PFSK-1 (cell line): ENCODE data around the gene COX4I1.

Experiments
- FOXP2 ChIP-seq: optimal IDR thresholded peaks from 2 replicates; pipeline ENCODE3; 2011; ENCODE audit warnings: borderline replicate concordance, control low read depth, inconsistent platforms; ENCODE audit not compliant: insufficient read depth; ENCODE audit errors: extremely low read length, extremely low read depth
- POLR2AphosphoS5 ChIP-seq: IDR thresholded peaks from 2 replicates; pipeline ENCODE4 v1.6.1; 2012; ENCODE audit warnings: low read depth, mild to moderate bottlenecking, control low read depth, low read length, moderate library complexity
- SIN3A ChIP-seq: IDR thresholded peaks from 2 replicates; pipeline ENCODE4 v1.6.1; 2012; ENCODE audit warnings: mild to moderate bottlenecking, low read length, moderate library complexity, borderline replicate concordance; ENCODE audit not compliant: insufficient read depth
- TAF1 ChIP-seq: IDR thresholded peaks from 2 replicates; pipeline ENCODE4 v1.6.1; 2012; ENCODE audit warnings: low read length, control low read depth, borderline replicate concordance; ENCODE audit not compliant: insufficient read depth
- TF ChIP-seq, protein P1 (sequence below), 2 experiments: IDR thresholded peaks; 2 replicates each; pipeline versions ENCODE4 v1.6.1 to v1.8.0; 2011 to 2012; ENCODE audit warnings: low read depth in 2 of 2, low read length in 2 of 2, control low read depth in 1 of 2, inconsistent platforms in 1 of 2, mild to moderate bottlenecking in 1 of 2, moderate library complexity in 1 of 2; ENCODE audit not compliant: insufficient read depth in 1 of 2

COX4I1 gene

DNA sequence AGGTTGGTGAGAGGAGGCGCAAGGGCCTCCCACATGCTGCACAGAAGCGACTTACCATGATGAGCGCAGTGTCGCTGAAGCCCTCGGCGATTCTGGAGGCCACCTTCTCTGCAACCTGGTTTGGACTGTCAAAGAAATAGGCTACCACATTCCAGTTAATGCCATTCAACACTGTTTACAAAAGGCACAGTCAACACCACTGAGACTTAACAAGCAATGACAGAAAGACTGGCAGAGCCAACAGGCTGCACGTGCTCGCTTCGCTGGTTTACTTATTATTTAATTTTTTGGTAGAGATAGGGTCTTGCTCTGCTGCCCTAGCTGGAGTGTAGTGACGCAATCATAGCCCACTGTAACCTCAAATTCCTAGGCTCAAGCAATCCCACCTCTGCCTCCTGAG, 18.3 kb upstream of the COX4I1 start:
- no peak for TF ChIP-seq SIN3A
- no peak for TF ChIP-seq POLR2AphosphoS5
- TF ChIP-seq FOXP2 = no peak
- TF ChIP-seq, protein P1, sequence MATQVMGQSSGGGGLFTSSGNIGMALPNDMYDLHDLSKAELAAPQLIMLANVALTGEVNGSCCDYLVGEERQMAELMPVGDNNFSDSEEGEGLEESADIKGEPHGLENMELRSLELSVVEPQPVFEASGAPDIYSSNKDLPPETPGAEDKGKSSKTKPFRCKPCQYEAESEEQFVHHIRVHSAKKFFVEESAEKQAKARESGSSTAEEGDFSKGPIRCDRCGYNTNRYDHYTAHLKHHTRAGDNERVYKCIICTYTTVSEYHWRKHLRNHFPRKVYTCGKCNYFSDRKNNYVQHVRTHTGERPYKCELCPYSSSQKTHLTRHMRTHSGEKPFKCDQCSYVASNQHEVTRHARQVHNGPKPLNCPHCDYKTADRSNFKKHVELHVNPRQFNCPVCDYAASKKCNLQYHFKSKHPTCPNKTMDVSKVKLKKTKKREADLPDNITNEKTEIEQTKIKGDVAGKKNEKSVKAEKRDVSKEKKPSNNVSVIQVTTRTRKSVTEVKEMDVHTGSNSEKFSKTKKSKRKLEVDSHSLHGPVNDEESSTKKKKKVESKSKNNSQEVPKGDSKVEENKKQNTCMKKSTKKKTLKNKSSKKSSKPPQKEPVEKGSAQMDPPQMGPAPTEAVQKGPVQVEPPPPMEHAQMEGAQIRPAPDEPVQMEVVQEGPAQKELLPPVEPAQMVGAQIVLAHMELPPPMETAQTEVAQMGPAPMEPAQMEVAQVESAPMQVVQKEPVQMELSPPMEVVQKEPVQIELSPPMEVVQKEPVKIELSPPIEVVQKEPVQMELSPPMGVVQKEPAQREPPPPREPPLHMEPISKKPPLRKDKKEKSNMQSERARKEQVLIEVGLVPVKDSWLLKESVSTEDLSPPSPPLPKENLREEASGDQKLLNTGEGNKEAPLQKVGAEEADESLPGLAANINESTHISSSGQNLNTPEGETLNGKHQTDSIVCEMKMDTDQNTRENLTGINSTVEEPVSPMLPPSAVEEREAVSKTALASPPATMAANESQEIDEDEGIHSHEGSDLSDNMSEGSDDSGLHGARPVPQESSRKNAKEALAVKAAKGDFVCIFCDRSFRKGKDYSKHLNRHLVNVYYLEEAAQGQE (IDR thresholded peaks at IDR 0.05; ENCODE audit: insufficient read depth in 1 of 2, low read depth in 2 of 2, low read length in 2 of 2) = no peak
- TF ChIP-seq TAF1 = no peak

DNA sequence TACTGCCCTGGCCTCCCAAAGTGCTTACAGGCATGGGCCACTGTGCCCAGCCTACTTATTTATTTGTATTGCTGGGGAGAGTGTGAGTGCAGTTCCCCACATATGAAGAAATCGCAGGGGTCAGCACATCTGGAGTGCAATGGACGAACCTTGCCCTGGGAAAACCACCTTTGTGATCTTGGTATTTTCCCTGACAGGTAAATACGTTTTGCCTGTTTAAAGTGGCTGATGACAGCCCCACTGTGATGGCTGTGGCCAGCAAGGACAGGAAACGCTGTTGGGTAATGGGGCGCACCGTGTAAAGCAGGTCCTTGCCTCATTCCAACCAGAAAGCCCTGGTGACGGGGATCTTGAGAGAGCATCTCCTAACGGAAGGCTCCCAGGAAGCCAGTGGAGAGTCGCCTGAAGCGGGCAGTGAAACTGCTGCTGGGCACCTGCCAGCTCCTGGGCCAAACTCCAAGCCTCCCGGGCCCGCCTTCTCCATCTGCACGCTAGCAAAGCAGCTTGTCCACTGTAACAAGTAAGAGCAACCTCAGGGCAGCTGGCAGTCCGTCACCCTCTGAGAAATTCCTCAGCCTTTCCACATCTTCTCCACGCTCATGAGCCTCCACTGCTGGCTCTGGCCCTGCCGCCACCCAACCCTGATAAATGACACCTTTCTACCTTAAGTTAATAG, 17.7 kb upstream of the COX4I1 start:
- TF ChIP-seq, protein P1 (IDR thresholded peaks at IDR 0.05; ENCODE audit: insufficient read depth in 1 of 2, low read depth in 2 of 2, low read length in 2 of 2) = no peak
- TF ChIP-seq FOXP2 = no peak
- TF ChIP-seq TAF1 = no peak
- TF ChIP-seq POLR2AphosphoS5 = no peak
- TF ChIP-seq SIN3A = no peak

DNA sequence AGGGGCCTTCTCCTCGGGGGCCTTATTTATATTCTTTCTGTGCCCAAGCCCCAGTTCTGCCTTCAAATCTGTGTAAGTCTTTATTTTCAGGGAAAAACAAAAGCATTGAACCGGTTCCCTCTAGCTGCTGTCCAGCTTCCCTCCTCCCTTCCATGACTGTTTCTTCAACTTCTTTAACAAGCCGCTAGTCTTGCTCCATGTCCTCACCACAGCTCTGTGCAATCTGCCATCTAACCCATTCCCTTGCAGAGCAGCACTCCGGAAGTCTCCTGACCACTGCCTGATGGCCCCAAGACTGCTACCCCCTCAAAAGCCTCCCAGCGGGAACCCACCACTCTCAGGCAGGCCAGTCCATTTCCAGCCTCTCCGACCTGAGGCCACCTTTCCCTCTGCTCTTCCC, 17.0 kb upstream of the COX4I1 start:
- TF ChIP-seq SIN3A (no peak), POLR2AphosphoS5 (no peak), FOXP2 (no peak), TAF1 (no peak)
- TF ChIP-seq, protein P1 (IDR thresholded peaks at IDR 0.05; ENCODE audit: insufficient read depth in 1 of 2, low read depth in 2 of 2, low read length in 2 of 2) = no peak

DNA sequence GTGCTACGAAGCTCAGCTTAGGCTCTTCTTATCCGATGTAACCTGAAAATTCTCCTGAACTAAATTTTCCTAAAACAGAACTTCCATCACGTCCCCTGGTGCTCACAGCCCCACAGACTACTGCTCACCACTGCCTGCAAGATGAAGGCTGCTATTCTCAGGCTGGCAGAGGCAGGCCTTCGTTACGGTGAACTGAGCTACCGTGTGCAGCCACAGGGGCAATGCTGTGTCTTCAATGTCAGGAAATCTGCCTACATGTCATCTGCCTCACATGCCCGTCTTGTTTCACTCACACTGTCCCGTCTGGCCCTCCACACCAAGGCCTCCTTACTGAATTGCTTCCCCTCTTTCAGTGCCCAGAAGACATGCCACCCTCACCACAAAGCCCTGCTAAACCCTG, 16.1 kb upstream of the COX4I1 start:
- TF ChIP-seq TAF1 (no peak), POLR2AphosphoS5 (no peak), SIN3A (no peak), FOXP2 (no peak)
- TF ChIP-seq, protein P1 (IDR thresholded peaks at IDR 0.05; ENCODE audit: insufficient read depth in 1 of 2, low read depth in 2 of 2, low read length in 2 of 2) = no peak

DNA sequence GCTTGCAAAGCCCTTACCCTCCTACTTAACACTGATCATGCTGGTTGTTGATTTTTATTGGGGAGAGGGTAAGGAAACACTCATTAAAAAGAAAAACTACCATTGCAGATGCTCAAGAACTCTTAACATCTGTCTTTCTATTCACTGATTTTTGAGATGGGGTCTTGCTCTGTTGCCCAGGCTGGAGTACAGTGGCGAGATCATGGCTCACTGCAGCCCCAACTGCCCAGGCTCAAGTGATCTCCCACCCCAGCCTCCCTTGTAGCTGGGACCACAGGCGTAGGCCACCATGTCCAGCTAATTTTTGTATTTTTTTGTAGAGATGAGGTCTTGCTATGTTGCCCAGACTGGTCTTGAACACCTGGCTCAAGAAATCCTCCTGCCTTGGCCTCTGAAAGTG, 14.7 kb upstream of the COX4I1 start:
- TF ChIP-seq FOXP2 (no peak), SIN3A (no peak), TAF1 (no peak), POLR2AphosphoS5 (no peak)

DNA sequence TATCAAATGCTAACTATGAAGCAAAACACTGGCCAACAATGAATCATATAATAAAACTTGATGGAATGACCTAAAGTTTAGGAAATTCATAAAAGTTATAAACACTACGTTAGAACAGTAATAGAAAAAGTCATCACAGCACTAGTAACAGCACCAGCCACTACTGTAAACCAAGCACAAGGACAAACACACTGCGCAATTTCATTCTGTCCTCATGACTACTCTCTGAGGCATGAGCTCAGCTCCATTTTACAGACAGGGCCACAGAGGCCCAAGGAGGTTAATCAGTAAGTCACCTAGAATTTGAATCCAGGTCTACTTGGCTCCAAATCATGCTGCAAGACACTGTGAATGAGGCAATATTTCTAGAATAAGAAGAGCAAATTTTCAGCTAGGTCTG, 13.6 kb upstream of the COX4I1 start:
- no peak for TF ChIP-seq TAF1
- TF ChIP-seq FOXP2 = no peak
- TF ChIP-seq, protein P1 (IDR thresholded peaks at IDR 0.05; ENCODE audit: insufficient read depth in 1 of 2, low read depth in 2 of 2, low read length in 2 of 2) = no peak
- no peak for TF ChIP-seq POLR2AphosphoS5
- TF ChIP-seq SIN3A = no peak
